ENCODE results near the gene TMPRSS3.

TMPRSS3 gene

GRCh38 chr21:42395905-42396651 lies at the start of gene TMPRSS3:
TSS of gene TMPRSS3 (minus strand) at chr21:42396052. CDS start at chr21:42395417, 635 bp downstream.
- DNase-seq = no peak

GRCh38 chr21:42445311-42445710 lies 49.5 kb upstream of the TMPRSS3 start:
- no peak for DNase-seq

GRCh38 chr21:42444745-42445059 lies 48.9 kb upstream of the TMPRSS3 start:
- DNase-seq = no peak

- no peak for DNase-seq
Measured at GRCh38 chr21:42443876-42444744, 48.3 kb upstream of the TMPRSS3 start.

DNA sequence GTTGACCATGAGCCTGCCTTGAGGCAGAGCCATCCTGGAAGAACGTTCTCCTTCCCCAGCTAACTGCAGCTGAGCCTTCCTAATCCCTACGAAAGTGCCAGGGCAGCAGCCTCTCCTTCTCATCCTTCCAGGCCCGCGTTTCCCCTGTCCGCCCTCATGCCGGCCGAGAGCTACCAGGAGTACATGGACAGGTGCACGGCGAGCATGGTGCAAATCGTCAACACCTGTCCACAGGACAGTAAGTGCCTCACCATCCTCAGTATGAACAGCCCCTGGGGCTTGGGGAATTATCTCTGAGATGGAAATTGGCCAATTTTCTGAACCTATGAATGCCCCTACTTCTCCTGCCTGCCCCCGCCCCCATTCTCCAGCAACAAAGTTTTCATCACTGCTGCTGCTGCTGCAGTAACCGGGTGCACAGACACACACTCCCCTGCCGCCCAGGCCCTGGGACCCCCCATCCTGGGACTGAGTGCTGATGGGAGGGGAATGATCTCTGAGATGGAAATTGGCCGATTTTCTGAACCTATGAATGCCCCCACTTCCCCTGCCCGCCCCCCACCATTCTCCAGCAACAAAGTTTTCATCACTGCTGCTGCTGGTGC lies 47.4 kb upstream of the TMPRSS3 start:
- DNase-seq = no peak

DNA sequence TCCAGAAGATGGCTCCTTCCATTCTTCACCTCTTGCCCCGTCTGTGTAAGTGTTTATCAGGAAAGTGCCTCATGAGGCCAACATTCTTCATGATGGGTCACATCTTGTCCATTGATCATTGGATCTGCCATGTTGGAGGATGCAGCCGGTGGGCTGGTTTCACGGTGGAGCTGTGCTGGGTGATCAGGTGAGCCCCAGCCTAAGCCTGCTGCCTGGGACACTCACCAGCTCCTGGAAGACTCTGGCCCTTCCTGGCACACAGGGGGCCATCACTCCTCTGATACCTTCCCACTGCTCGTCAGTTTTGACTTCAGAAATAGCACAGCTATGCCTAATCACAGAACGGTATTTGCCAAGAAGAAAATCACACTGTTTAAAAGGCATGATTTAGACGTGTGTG lies 46.1 kb upstream of the TMPRSS3 start:
- no peak for DNase-seq

DNA sequence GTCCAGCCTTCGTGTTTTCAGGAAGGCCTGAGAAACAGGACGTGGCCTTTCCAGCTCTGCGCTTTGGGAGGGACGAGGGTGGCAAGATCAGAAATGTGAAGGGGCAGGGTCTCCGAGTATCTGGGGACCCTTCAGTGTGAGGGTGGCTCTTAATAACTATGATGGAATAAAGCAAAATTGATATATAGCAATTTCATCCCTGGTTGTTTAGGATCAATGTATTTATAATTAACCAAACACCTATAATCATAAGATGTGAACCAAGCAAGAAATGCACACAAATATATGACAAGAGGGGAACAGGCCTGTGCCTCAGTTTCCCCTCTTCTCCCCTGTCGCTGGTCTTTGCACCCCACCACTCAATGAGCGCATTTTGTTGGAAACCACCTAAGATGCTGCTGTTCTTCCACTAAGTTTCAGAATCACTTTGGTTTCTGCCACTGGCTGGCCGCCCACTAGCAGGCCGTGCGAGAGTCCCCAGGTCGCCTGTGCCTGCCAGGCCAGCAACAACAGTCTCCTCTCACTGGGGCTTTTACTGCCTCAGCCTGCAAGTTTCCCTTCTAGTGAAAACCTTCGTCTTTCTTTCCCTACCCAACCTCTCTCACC lies 44.4 kb upstream of the TMPRSS3 start:
- DNase-seq = no peak

DNA sequence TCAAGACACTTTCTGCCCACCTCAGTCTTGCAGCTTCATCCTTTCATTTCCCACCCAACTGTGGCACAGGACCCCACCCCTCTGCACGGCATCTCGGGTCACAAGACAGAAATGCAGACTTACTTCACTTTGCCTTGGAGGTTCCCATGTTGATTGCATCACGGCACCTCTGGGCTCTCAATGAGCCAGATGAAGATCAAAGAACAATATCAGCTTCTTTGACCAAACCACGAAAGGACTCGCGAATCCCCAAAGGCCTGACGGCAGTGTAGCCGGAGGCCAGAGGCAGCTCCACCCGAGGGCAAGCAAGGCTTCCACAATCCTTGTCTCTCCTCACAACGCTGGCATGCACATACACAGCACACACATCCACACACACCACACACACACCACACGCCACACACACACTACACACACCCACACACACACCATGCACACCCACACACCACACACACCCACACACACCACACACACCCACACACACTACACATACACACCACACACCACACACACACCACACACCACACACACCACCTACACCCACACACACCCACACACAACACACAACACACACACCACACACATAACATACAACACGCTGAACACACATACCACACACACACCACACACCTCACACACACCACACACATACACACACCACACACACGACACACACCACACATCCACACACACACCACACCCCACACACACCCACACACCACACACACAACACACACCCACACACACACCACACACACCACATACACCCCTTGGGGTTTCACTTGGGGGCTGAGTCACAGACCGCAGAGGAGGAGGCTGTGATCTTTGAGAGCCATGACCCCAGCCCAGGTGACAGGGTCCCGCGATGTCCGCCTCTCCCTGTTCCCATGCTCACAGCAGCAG lies 43.7 kb upstream of the TMPRSS3 start:
- DNase-seq = no peak

- DNase-seq = no peak
Measured at GRCh38 chr21:42438316-42439205, 42.7 kb upstream of the TMPRSS3 start.

- DNase-seq = no peak
Measured at GRCh38 chr21:42437786-42438185, 41.9 kb upstream of the TMPRSS3 start.

- DNase-seq = no peak
Measured at GRCh38 chr21:42436914-42437313, 41.1 kb upstream of the TMPRSS3 start.

DNA sequence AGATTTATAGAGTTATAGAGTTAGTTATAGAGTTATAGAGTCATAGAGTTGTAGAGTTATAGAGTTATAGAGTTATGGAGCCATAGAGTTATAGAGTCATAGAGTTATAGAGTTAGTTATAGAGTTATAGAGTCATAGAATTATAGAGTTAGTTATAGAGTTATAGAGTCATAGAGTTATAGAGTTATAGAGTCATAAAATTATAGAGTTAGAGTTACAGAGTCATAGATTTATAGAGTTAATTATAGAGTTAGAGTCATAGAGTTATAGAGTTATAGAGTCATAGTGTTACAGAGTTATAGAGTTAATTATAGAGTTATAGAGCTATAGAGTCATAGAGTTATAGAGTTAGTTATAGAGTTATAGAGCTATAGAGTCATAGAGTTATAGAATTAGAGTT lies 40.0 kb upstream of the TMPRSS3 start:
- DNase-seq = no peak

DNA sequence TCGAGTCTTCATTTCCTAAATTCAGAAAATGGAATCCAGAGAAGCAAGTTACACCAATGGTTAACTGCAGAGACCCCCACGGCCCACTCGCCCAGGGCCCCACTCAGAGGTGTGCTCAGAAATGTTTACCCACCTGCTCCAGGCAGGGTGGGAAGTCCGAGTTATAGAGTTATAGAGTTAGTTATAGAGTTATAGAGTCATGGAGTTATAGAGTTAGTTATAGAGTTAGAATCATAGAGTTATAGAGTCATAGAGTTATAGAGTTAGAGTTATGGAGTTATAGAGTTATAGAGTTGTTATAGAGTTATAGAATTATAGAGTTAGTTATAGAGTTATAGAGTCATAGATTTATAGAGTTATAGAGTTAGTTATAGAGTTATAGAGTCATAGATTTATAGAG lies 39.5 kb upstream of the TMPRSS3 start:
- no peak for DNase-seq

DNA sequence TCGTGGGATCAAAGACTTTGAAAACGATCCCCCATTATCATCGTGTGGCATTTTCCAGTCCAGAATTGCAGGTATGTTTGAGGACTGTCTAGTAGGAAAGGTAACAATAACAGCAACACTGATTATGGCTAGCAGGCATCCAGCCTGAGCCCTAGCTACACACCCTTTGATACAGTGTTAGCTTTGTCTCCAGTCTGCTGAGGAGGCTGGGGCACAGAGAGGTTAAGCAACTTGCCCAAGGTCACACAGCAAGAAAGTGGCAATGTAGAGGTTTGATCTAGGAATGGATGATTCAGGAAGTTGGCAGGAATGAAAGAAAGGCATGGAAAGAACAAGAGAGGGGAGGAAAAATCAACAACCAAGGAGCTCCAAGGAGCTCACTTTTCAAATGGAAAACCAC lies 39.0 kb upstream of the TMPRSS3 start:
- DNase-seq = no peak

DNA sequence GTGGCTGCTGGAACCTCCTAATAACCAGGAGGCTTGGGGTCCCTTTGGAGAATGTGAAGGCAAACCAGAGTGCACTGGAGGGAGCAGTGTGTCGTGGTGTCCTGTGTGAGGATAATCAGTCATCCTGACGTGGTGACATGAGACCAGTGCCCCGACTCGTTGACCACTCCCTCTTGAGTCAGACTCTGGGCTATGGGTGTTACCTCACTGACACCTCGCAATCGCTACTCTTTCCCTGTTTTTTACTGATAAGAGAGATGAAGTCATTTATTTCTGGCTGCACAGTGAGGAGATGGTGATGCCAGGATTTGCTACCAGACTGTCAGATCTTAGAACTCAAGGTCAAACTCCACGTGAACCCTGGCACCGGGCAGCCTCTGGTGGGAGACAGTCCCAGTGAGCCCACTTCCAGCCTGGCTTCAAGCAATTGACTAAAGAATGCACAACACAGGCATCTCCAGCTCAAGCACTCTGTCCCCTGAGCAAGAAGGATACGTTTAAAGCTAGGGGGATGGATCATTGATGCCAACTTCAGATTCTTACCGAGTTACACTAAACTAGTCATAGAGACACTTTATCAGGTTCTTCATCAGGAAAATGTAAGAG lies 38.2 kb upstream of the TMPRSS3 start:
- DNase-seq = no peak

DNA sequence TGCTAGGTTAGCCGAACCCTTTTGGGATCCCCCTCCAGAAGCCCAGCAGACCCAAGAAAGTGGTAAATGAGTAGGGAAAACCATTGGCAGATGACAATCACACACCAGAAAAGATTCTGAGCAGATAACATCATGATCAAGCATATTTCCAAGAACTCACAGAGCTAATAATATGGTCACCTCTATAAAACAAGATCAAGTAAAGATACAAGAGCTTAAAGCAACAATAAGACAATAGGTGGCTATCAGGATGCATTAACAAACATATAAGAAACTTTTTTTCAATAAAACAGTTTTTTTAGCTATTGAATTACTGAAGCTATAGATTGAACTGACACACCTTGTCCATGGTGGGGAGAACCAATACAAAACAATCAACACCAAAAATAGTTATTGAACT lies 36.8 kb upstream of the TMPRSS3 start:
- no peak for DNase-seq

DNA sequence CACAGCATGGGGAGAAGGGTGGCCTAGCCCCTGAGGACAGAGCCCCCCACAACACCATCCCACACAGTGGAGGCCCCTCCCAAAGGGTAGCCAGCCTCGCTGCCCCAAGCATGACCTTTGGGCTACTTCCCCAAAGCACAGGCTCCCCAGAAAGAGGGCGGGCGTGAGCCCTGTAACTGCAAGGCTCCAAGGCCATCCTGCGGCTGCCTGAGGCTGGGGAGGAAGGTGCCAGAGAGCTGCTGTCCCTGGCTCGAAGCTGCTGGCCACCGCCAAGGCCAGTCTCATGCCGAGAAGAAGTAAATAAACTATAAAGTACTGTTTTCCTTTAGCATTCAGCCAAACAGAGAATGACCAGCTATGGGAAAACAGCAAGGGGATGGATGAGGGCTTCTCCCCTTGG lies 35.3 kb upstream of the TMPRSS3 start:
- no peak for DNase-seq

DNA sequence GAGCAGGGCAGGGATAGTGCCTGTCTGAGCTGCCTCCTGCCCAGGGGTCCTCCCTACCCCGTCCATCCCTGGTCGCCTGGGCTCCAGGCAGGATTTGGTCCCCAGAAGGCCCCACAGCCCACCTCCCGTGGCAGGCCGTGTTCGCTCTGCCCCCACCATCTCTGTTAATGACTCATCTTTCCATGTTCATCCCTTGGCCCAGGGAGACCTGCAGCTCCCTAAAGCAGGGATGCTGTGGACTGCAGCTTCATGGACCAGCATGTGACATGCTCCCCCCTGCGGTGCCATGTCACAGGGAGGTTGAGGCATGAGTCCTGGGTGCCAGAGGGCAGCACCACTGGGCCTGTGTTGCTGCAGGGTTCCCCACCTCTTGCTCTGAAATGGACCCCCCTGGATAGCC lies 34.7 kb upstream of the TMPRSS3 start:
- DNase-seq = no peak

- no peak for DNase-seq
Measured at GRCh38 chr21:42429856-42430255, 34.0 kb upstream of the TMPRSS3 start.

DNA sequence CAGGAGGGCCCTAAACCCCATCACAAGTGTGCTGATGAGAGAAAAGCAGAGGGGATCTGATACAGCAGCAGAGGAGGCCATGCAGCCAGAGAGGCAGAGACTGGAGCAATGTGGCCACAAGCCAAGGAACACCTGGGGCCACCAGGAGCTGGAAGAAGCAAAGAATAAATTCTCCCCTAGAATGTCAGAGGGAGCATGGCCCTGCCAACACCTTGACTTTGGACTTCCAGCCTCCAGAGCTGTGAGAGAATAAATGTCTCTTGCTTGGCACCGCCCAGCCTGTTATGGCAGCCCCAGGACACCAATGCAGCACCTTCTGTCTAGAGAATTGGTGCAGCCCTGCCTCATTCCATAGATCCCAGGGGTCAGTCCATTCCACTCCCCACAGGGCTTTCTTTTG lies 33.2 kb upstream of the TMPRSS3 start:
- DNase-seq = no peak

DNA sequence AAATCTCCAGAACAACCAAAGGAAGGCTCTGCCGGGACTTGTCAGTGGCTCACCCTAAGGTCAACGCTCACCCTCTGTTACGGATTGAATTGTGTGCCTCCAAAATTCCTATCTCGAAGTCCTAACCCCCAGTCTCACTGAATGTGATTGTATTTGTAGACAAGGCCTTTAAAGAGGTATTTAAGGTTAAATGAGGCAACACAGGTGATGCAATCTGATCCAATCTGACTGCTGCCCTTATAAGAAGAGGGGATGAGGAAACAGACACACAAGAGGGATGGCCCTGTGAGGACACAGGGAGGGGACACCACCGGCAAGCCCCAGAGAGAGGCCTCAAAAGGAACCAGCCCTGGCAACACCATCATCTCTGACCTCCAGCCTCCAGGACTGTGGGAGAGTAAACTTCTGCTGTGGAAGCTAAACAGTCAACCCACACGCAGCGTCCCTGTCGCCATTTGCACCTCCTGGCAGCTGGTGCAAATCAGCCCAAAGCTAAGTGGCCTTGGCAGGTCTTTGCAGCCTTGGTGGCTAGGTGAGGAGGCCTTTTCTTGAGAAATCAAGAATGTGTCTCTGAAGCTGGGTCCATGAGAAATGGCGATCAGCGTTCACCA lies 32.1 kb upstream of the TMPRSS3 start:
- no peak for DNase-seq
